Liver (tissue), 9 donors: ENCODE measurements around the gene TMEM204. TPM values are rescaled to one million over a fixed set of nuclear protein-coding genes. Genes with fewer than 3 reads are reported as not detected.

Experiments
- DNase-seq: peaks from one replicate; pipeline ENCODE4 v3.0.0-alpha.2; 2017; ENCODE audit warnings: low spot score
- H3K27ac ChIP-seq, 2 donors: one replicate each; pipeline ENCODE4 v1.7.0; 2013; ENCODE audit warnings: inconsistent platforms in 2 of 2, low read length in 2 of 2, control low read depth in 1 of 2, low read depth in 1 of 2, mild to moderate bottlenecking in 1 of 2
- H3K27me3 ChIP-seq, 4 donors: one replicate each; pipeline versions ENCODE4 v1.6.1 to v1.7.0; 2013; ENCODE audit warnings: low read length in 3 of 4, inconsistent platforms in 1 of 4, mild to moderate bottlenecking in 1 of 4, moderate library complexity in 1 of 4; ENCODE audit not compliant: control insufficient read depth in 4 of 4, insufficient read depth in 4 of 4
- H3K36me3 ChIP-seq, 4 donors: one replicate each; pipeline versions ENCODE4 v1.6.1 to v1.7.0; 2013; ENCODE audit warnings: low read length in 3 of 4, mild to moderate bottlenecking in 3 of 4, low read depth in 1 of 4, moderate library complexity in 1 of 4; ENCODE audit not compliant: control insufficient read depth in 4 of 4, insufficient read depth in 3 of 4
- H3K4me1 ChIP-seq, 4 donors: one replicate each; pipeline versions ENCODE4 v1.6.1 to v1.7.0; 2013; ENCODE audit warnings: low read length in 3 of 4, mild to moderate bottlenecking in 3 of 4, moderate library complexity in 1 of 4; ENCODE audit not compliant: control insufficient read depth in 4 of 4, insufficient read depth in 4 of 4
- H3K4me3 ChIP-seq, 3 donors: one replicate each; pipeline versions ENCODE4 v1.6.1 to v1.7.0; 2013; ENCODE audit warnings: low read length in 3 of 3, control low read depth in 1 of 3, low read depth in 1 of 3, mild to moderate bottlenecking in 1 of 3
- H3K9ac ChIP-seq, 2 donors: one replicate each; pipeline ENCODE4 v1.7.0; 2013; ENCODE audit warnings: low read length in 2 of 2, mild to moderate bottlenecking in 2 of 2, moderate library complexity in 2 of 2, control low read depth in 1 of 2, low read depth in 1 of 2
- H3K9me3 ChIP-seq, 4 donors: one replicate each; pipeline versions ENCODE4 v1.6.1 to v1.7.0; 2013; ENCODE audit warnings: low read length in 3 of 4; ENCODE audit not compliant: control insufficient read depth in 4 of 4
- ATF3 ChIP-seq: IDR thresholded peaks from 2 replicates; pipeline ENCODE4 v1.6.1; 2016; ENCODE audit warnings: antibody characterized with exemption
- CTCF ChIP-seq: fragments of 150-350 bp; IDR thresholded peaks from 2 replicates; pipeline ENCODE4 v1.5.1; 2017; ENCODE audit warnings: improper control_type of control experiment, low read depth, low read length; ENCODE audit not compliant: missing input control
- EGR1 ChIP-seq, 2 donors: IDR thresholded peaks; 2 replicates each; pipeline ENCODE4 v1.6.1; 2016 to 2018; ENCODE audit warnings: antibody characterized with exemption in 2 of 2, low read depth in 2 of 2
- FOXA1 ChIP-seq: IDR thresholded peaks from 2 replicates; pipeline ENCODE4 v1.6.1; 2016; ENCODE audit warnings: antibody characterized with exemption
- FOXA2 ChIP-seq: IDR thresholded peaks from 2 replicates; pipeline ENCODE4 v1.6.1; 2016; ENCODE audit warnings: antibody characterized with exemption
- GABPA ChIP-seq, 2 donors: IDR thresholded peaks in 1 of 2; conservative IDR thresholded peaks in 1 of 2; 2 replicates each; pipeline ENCODE4 v1.6.1; 2016; ENCODE audit warnings: antibody characterized with exemption in 2 of 2, mild to moderate bottlenecking in 1 of 2, moderate library complexity in 1 of 2
- HNF4A ChIP-seq, 2 donors: conservative IDR thresholded peaks; 2 replicates each; pipeline ENCODE4 v1.6.1; 2016; ENCODE audit warnings: antibody characterized with exemption in 2 of 2, mild to moderate bottlenecking in 2 of 2
- HNF4G ChIP-seq: IDR thresholded peaks from 2 replicates; pipeline ENCODE4 v1.6.1; 2016; ENCODE audit warnings: antibody characterized with exemption
- JUND ChIP-seq, 2 donors: IDR thresholded peaks; 2 replicates each; pipeline ENCODE4 v1.6.1; 2016; ENCODE audit warnings: antibody characterized with exemption in 2 of 2
- NR2F2 ChIP-seq: IDR thresholded peaks from 2 replicates; pipeline ENCODE4 v1.6.1; 2016; ENCODE audit warnings: antibody characterized with exemption
- RAD21 ChIP-seq, 2 donors: IDR thresholded peaks; 2 replicates each; pipeline ENCODE4 v1.6.1; 2016; ENCODE audit warnings: antibody characterized with exemption in 2 of 2, mild to moderate bottlenecking in 2 of 2
- RXRA ChIP-seq, 2 donors: IDR thresholded peaks; 2 replicates each; pipeline ENCODE4 v1.6.1; 2017 to 2018; ENCODE audit warnings: antibody characterized with exemption in 2 of 2, mild to moderate bottlenecking in 1 of 2
- SP1 ChIP-seq: IDR thresholded peaks from 2 replicates; pipeline ENCODE4 v1.6.1; 2018; ENCODE audit warnings: antibody characterized with exemption, mild to moderate bottlenecking
- TAF1 ChIP-seq: conservative IDR thresholded peaks from 2 replicates; pipeline ENCODE4 v1.6.1; 2016; ENCODE audit warnings: antibody characterized with exemption, mild to moderate bottlenecking
- YY1 ChIP-seq: IDR thresholded peaks from 2 replicates; pipeline ENCODE4 v1.6.1; 2016; ENCODE audit warnings: antibody characterized with exemption, mild to moderate bottlenecking
- ZBTB33 ChIP-seq: IDR thresholded peaks from 2 replicates; pipeline ENCODE4 v1.6.1; 2016; ENCODE audit warnings: antibody characterized with exemption
- polyA plus RNA-seq, 2 donors: library from polyadenylated mRNA; stranded (reverse) in 1 of 2; unstranded in 1 of 2; fragments of 200-250 nt in 1 of 2; fragments of >200 nt in 1 of 2; fragmentation: Nextera tagmentation in 1 of 2; extraction: Ambion mirVana in 1 of 2; gene quantifications; one replicate each; pipeline versions ENCODE4 v1.2.1 to v1.2.3, GENCODE V29; 2013 to 2015
- total RNA-seq, 2 donors: library from RNA; depleted of rRNA; stranded (reverse); fragments of >200 nt; gene quantifications; one replicate each; pipeline ENCODE4 v1.2.3, GENCODE V29; 2014
- TF ChIP-seq, protein P1 (sequence below): IDR thresholded peaks from 2 replicates; pipeline ENCODE4 v1.6.1; 2016; ENCODE audit warnings: antibody characterized with exemption
- TF ChIP-seq, protein P2 (sequence below): IDR thresholded peaks from 2 replicates; pipeline ENCODE4 v1.6.1; 2016; ENCODE audit warnings: antibody characterized with exemption, mild to moderate bottlenecking
- donor health status: healthy.
- donor health status: healthy.
- donor health status: healthy.
- donor health status: healthy.
- donor health status: healthy.

Gene TMEM204
- total and polyA plus RNA-seq, 4 donors, result 3.5 to 14.4 (median 10.7) TPM

DNA sequence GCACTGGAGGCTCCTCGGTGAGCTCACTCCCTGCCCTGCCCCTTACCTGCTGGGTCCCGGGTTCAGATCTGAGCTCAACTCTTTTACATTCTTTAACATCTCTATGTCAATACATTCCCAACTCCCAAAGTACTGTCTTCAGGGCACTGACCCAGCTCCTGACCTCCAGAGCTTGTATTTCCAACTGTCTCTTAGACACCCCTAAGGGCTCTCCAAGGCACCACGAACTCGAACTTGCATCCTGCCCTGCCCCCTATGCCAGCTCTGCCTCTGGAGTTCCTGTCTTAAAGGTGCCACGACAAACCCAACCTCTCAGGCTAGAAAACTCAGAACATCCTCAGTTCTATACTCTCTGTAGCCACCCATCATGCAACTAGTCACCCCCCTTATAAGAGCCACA, 39.8 kb downstream of the TMEM204 start (continued):
- no peak for TF ChIP-seq CTCF

DNA sequence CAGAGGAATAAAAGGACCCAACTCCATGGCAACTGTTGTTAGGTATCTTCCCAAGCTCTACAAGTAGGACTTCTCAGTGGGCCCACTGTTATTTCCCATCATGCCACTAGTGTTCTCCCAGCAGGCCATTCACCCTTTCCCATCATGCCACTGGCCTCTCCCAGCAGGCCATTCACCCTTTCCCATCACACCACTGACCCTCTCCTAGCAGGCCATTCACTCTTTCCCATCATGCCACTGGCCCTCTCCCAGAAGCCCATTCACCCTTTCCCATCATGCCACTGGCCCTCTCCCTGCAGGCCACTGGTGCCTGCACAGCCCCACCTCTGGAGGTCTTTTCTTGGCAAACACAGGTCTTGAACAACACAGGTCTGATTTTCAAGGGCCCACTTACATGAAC, 42.1 kb downstream of the TMEM204 start:
- Histone ChIP-seq H3K4me1 (no peaks in the 10 kb centered on the region), H3K27ac (no peak overlapping the region), H3K9ac (no peak overlapping the region), H3K27me3 (no peaks in the 10 kb centered on the region), H3K4me3 (no peak overlapping the region), H3K36me3 (peaks cover 0 to 7% (median 0%) of the 10 kb centered on the region in 4 donors), H3K9me3 (no peaks in the 10 kb centered on the region)
- TF ChIP-seq GABPA (IDR thresholded peaks at IDR 0.05 in 1 of 2, conservative IDR thresholded peaks at IDR 0.05 in 1 of 2) (no peak), NR2F2 (no peak), SP1 (no peak), HNF4G (no peak), FOXA2 (no peak), RAD21 (IDR thresholded peaks at IDR 0.05) (no peak), ATF3 (no peak), CTCF (no peak), RXRA (IDR thresholded peaks at IDR 0.05) (no peak), YY1 (no peak), JUND (IDR thresholded peaks at IDR 0.05) (no peak), HNF4A (conservative IDR thresholded peaks at IDR 0.05) (no peak), EGR1 (IDR thresholded peaks at IDR 0.05; ENCODE audit: low read depth in 2 of 2) (no peak), FOXA1 (no peak), ZBTB33 (no peak), TAF1 (no peak)
- TF ChIP-seq, protein P1, sequence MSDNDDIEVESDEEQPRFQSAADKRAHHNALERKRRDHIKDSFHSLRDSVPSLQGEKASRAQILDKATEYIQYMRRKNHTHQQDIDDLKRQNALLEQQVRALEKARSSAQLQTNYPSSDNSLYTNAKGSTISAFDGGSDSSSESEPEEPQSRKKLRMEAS, result no peak
- TF ChIP-seq, protein P2, sequence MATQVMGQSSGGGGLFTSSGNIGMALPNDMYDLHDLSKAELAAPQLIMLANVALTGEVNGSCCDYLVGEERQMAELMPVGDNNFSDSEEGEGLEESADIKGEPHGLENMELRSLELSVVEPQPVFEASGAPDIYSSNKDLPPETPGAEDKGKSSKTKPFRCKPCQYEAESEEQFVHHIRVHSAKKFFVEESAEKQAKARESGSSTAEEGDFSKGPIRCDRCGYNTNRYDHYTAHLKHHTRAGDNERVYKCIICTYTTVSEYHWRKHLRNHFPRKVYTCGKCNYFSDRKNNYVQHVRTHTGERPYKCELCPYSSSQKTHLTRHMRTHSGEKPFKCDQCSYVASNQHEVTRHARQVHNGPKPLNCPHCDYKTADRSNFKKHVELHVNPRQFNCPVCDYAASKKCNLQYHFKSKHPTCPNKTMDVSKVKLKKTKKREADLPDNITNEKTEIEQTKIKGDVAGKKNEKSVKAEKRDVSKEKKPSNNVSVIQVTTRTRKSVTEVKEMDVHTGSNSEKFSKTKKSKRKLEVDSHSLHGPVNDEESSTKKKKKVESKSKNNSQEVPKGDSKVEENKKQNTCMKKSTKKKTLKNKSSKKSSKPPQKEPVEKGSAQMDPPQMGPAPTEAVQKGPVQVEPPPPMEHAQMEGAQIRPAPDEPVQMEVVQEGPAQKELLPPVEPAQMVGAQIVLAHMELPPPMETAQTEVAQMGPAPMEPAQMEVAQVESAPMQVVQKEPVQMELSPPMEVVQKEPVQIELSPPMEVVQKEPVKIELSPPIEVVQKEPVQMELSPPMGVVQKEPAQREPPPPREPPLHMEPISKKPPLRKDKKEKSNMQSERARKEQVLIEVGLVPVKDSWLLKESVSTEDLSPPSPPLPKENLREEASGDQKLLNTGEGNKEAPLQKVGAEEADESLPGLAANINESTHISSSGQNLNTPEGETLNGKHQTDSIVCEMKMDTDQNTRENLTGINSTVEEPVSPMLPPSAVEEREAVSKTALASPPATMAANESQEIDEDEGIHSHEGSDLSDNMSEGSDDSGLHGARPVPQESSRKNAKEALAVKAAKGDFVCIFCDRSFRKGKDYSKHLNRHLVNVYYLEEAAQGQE, result no peak
- no peak for DNase-seq
